CD14-positive monocyte (primary cell): ENCODE measurements around the gene MYLK2. TPM values are rescaled to one million over a fixed set of nuclear protein-coding genes. Genes with fewer than 3 reads are reported as not detected.
A peak's percentile ranks its signal among the peaks of the same experiment; 100 is the strongest.

ENCODE experiments used
- DNase-seq, 3 donors: peaks; one replicate each; pipeline ENCODE4 v3.0.0-alpha.2; 2011 to 2022
- H2AFZ ChIP-seq: 2 replicates; pipeline ENCODE4 v1.6.0; 2012; ENCODE audit warnings: mild to moderate bottlenecking, low read depth, low read length, inconsistent platforms; ENCODE audit not compliant: insufficient read depth, poor library complexity, severe bottlenecking
- H3K27ac ChIP-seq, 2 donors: 1 replicate in 1 of 2; 2 replicates in 1 of 2; pipeline ENCODE4 v1.5.1; 2012 to 2013; ENCODE audit warnings: low read length in 2 of 2, control low read depth in 1 of 2, inconsistent platforms in 1 of 2, low read depth in 1 of 2, mild to moderate bottlenecking in 1 of 2
- H3K27me3 ChIP-seq, 2 donors: one replicate each; pipeline versions ENCODE4 v1.6.0 to v1.6.1; 2011 to 2013; ENCODE audit warnings: low read length in 2 of 2; ENCODE audit not compliant: control insufficient read depth in 2 of 2, insufficient read depth in 2 of 2
- H3K36me3 ChIP-seq, 2 donors: replicated peaks in 1 of 2; 1 replicate in 1 of 2; 2 replicates in 1 of 2; pipeline versions ENCODE4 v1.5.1 to v1.6.1; 2012 to 2013; ENCODE audit warnings: low read length in 2 of 2, control low read depth in 1 of 2, inconsistent platforms in 1 of 2, mild to moderate bottlenecking in 1 of 2; ENCODE audit not compliant: insufficient read depth in 2 of 2, control insufficient read depth in 1 of 2
- H3K4me1 ChIP-seq, 2 donors: 1 replicate in 1 of 2; 2 replicates in 1 of 2; pipeline versions ENCODE4 v1.5.1 to v1.6.1; 2012 to 2013; ENCODE audit warnings: low read length in 2 of 2, control low read depth in 1 of 2, inconsistent platforms in 1 of 2, mild to moderate bottlenecking in 1 of 2, moderate library complexity in 1 of 2; ENCODE audit not compliant: insufficient read depth in 2 of 2, control insufficient read depth in 1 of 2
- H3K4me2 ChIP-seq: replicated peaks from 2 replicates; pipeline ENCODE3; 2012; ENCODE audit warnings: low read length, moderate library complexity, mild to moderate bottlenecking; ENCODE audit not compliant: poor library complexity, severe bottlenecking; ENCODE audit errors: extremely low read depth
- H3K4me3 ChIP-seq, 3 experiments: fragments of 200-600 bp in 1 of 3; sonication (generic) in 1 of 3; replicated peaks in 1 of 3; 1 replicate in 2 of 3; 2 replicates in 1 of 3; pipeline ENCODE4 v1.5.1; 2011 to 2013; ENCODE audit warnings: low read length in 3 of 3, mild to moderate bottlenecking in 3 of 3, control low read depth in 2 of 3, low read depth in 2 of 3, inconsistent platforms in 1 of 3, moderate library complexity in 1 of 3
- H3K79me2 ChIP-seq: 2 replicates; pipeline ENCODE4 v1.6.0; 2012; ENCODE audit warnings: mild to moderate bottlenecking, control low read depth, inconsistent platforms, low read length, moderate library complexity; ENCODE audit not compliant: insufficient read depth
- H3K9ac ChIP-seq: 2 replicates; pipeline ENCODE4 v1.6.0; 2017; ENCODE audit warnings: low read length, mild to moderate bottlenecking; ENCODE audit not compliant: insufficient read depth, poor library complexity, severe bottlenecking
- H3K9me3 ChIP-seq, 2 donors: replicated peaks in 1 of 2; 1 replicate in 1 of 2; 2 replicates in 1 of 2; pipeline versions ENCODE4 v1.5.1 to v1.6.1; 2012 to 2013; ENCODE audit warnings: low read length in 2 of 2, control low read depth in 1 of 2; ENCODE audit not compliant: control insufficient read depth in 1 of 2, insufficient read depth in 1 of 2
- H4K20me1 ChIP-seq: 2 replicates; pipeline ENCODE4 v1.6.0; 2012; ENCODE audit warnings: mild to moderate bottlenecking, low read length, control low read depth, moderate library complexity; ENCODE audit not compliant: insufficient read depth
- H3K27ac Mint-ChIP-seq, 7 donors: one replicate each; pipeline ENCODE4 v1.8.0; 2020; ENCODE audit warnings: mild to moderate bottlenecking in 7 of 7, mixed read lengths in 7 of 7, moderate library complexity in 6 of 7, inconsistent platforms in 2 of 7
- H3K27me3 Mint-ChIP-seq, 3 donors: one replicate each; pipeline ENCODE4 v1.8.0; 2021 to 2022; ENCODE audit warnings: low read depth in 3 of 3, mild to moderate bottlenecking in 3 of 3, mixed read lengths in 3 of 3, moderate library complexity in 3 of 3, inconsistent platforms in 1 of 3
- H3K36me3 Mint-ChIP-seq, 2 donors: one replicate each; pipeline ENCODE4 v1.8.0; 2020; ENCODE audit warnings: mixed read lengths in 2 of 2, inconsistent platforms in 1 of 2, mild to moderate bottlenecking in 1 of 2
- H3K4me1 Mint-ChIP-seq: one replicate; pipeline ENCODE4 v1.8.0; 2020; ENCODE audit warnings: mild to moderate bottlenecking, mixed read lengths
- H3K4me3 Mint-ChIP-seq, 2 donors: one replicate each; pipeline ENCODE4 v1.8.0; 2020; ENCODE audit warnings: mild to moderate bottlenecking in 2 of 2, mixed read lengths in 2 of 2, moderate library complexity in 1 of 2
- H3K9me3 Mint-ChIP-seq, 7 donors: one replicate each; pipeline ENCODE4 v1.8.0; 2020 to 2022; ENCODE audit warnings: mixed read lengths in 7 of 7, mild to moderate bottlenecking in 6 of 7, moderate library complexity in 6 of 7, inconsistent platforms in 2 of 7
- WGBS: methylation state at CpG from one replicate; pipeline ENCODE4 v1.1.5; 2013; ENCODE audit warnings: missing lambda C conversion rate; ENCODE audit not compliant: insufficient coverage; 5-methylcytosine and 5-hydroxymethylcytosine counted together
- intact Hi-C, 2 donors: fragments of 100-400 bp; cut with micrococcal nuclease; formaldehyde crosslinking; loops; one replicate each; pipeline versions ENCODE4 v1.15.0 to v1.15.1; 2023
- polyA plus RNA-seq, 3 donors: library from polyadenylated mRNA; depleted of rRNA in 1 of 3; unstranded in 2 of 3; stranded (reverse) in 1 of 3; fragments of 300-500 nt in 2 of 3; fragments of >200 nt in 1 of 3; fragmentation: Illumina TruSeq in 2 of 3; gene quantifications; 1 replicate in 2 of 3; 2 replicates in 1 of 3; pipeline ENCODE4 v1.2.3, GENCODE V29; 2012 to 2021
- TF ChIP-seq, protein P1 (sequence below): fragments of 200-600 bp; IDR thresholded peaks from one replicate; pipeline ENCODE4 v1.8.0; 2022; ENCODE audit warnings: antibody characterized with exemption, mild to moderate bottlenecking

The MYLK2 gene
- polyA plus RNA-seq, 3 donors, result not detected

DNA sequence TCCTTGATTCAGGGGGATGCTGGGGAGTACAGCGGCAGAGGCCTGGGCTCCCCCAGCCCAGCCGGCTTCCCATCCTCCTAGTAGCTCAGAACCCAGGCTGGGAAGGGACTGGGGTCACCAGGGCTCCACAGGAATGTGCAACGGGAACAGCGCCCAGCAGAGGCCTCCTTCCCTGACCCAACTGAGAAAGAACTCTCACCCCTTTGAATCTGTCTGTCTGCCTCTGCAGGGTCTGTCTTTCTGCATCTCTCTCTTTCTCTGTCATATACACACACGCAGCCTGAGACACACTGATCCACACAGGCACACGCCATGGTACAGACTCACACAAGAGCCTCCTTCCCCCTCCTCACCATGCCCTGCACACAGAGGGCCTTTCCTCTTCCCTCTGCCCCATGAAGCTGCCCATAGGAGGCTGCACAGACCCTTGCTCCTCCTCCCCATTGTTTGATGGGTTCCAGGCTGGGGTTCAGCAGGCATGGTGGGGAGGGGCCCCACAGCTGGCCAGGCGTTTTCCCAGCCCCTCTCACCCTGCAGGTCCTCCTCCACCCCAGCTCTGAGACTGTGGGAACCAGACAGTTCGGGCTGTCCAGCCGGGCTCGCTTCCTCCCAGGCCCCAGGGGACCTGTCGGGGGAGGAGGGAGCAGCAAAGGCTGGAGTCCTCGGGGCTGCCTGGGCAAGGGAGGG, 23.5 kb downstream of the MYLK2 start:
- Histone ChIP-seq H3K4me3 (no peak overlapping the region), H3K9me3 (no peaks in the 10 kb centered on the region), H3K27ac (no peak overlapping the region), H3K27me3 (peaks cover 0 to 26% of the 10 kb centered on the region in 2 donors), H4K20me1 (no peaks in the 10 kb centered on the region), H3K36me3 (no peaks in the 10 kb centered on the region), H3K4me1 (peaks cover 17 to 22% of the 10 kb centered on the region in 2 donors), H3K4me2 (no peak overlapping the region), H3K79me2 (no peaks in the 10 kb centered on the region), H3K9ac (no peak overlapping the region), H2AFZ (no peak overlapping the region)
- H3K9me3 Mint-ChIP-seq, result peaks cover 0 to 2% (median 0%) of the 10 kb centered on the region in 7 donors
- H3K36me3 Mint-ChIP-seq, result no peaks in the 10 kb centered on the region
- TF ChIP-seq, protein P1, sequence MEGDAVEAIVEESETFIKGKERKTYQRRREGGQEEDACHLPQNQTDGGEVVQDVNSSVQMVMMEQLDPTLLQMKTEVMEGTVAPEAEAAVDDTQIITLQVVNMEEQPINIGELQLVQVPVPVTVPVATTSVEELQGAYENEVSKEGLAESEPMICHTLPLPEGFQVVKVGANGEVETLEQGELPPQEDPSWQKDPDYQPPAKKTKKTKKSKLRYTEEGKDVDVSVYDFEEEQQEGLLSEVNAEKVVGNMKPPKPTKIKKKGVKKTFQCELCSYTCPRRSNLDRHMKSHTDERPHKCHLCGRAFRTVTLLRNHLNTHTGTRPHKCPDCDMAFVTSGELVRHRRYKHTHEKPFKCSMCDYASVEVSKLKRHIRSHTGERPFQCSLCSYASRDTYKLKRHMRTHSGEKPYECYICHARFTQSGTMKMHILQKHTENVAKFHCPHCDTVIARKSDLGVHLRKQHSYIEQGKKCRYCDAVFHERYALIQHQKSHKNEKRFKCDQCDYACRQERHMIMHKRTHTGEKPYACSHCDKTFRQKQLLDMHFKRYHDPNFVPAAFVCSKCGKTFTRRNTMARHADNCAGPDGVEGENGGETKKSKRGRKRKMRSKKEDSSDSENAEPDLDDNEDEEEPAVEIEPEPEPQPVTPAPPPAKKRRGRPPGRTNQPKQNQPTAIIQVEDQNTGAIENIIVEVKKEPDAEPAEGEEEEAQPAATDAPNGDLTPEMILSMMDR, result no peak
- H3K4me3 Mint-ChIP-seq, result peak overlapping the region in 1 of 2 donors; percentile 15
- H3K27me3 Mint-ChIP-seq, result peaks cover 5 to 16% (median 10%) of the 10 kb centered on the region in 3 donors
- no peaks in the 10 kb centered on the region for H3K4me1 Mint-ChIP-seq
- 90% methylated on average over 5 of the region's 12 CpGs for WGBS
- no peak overlapping the region for H3K27ac Mint-ChIP-seq
- intact Hi-C loops, result no loop called here
- DNase-seq, result no peak

DNA sequence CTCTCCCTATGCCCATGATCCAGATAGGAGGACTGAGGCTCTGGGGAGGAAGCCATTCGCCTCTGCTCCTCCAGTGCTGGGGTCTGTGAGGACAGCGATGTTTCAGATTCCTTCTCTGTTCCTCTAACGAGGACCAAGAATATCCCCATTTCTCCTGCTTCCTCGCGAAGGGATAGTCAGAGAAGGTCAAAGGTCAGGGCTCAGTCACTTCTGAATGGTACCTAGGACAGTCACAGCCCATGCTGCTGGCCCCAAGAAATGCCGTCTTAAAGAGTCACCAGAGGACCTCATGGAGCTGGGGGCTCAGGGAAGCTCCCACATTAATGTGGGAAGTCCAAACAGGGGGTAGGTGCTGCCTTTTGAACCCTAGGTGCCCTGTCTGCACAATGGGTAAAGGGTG, 24.1 kb downstream of the MYLK2 start:
- Mint-ChIP-seq H3K4me1 (no peaks in the 10 kb centered on the region), H3K27me3 (peaks cover 5 to 16% (median 11%) of the 10 kb centered on the region in 3 donors), H3K4me3 (no peak overlapping the region), H3K27ac (no peak overlapping the region), H3K36me3 (no peaks in the 10 kb centered on the region), H3K9me3 (peaks cover 0 to 2% (median 0%) of the 10 kb centered on the region in 7 donors)
- H3K9ac ChIP-seq, result no peak overlapping the region
- 84% methylated on average over 5 of the region's 6 CpGs for WGBS
- no peak for DNase-seq
- no peak overlapping the region for H3K27ac ChIP-seq
- intact Hi-C loops, result no loop called here
- no peaks in the 10 kb centered on the region for H3K79me2 ChIP-seq
- H2AFZ ChIP-seq, result no peak overlapping the region
- peaks cover 0 to 23% of the 10 kb centered on the region in 2 donors for H3K27me3 ChIP-seq
- H3K36me3 ChIP-seq, result no peaks in the 10 kb centered on the region
- no peaks in the 10 kb centered on the region for H4K20me1 ChIP-seq
- no peak overlapping the region for H3K4me2 ChIP-seq
- H3K4me3 ChIP-seq, result no peak overlapping the region
- TF ChIP-seq, protein P1, result no peak
- H3K9me3 ChIP-seq, result no peaks in the 10 kb centered on the region
- peaks cover 10 to 16% of the 10 kb centered on the region in 2 donors for H3K4me1 ChIP-seq
